ENCODE data around the gene MSANTD3. TPM values are rescaled to one million over a fixed set of nuclear protein-coding genes. Genes with fewer than 3 reads are reported as not detected.

MSANTD3 gene
- total and polyA plus RNA-seq, 2 of the 13 experiments (the other 11 are each of a cell fraction or from before 2014, with no cell fraction given), result 10.1 to 19.2 TPM

DNA sequence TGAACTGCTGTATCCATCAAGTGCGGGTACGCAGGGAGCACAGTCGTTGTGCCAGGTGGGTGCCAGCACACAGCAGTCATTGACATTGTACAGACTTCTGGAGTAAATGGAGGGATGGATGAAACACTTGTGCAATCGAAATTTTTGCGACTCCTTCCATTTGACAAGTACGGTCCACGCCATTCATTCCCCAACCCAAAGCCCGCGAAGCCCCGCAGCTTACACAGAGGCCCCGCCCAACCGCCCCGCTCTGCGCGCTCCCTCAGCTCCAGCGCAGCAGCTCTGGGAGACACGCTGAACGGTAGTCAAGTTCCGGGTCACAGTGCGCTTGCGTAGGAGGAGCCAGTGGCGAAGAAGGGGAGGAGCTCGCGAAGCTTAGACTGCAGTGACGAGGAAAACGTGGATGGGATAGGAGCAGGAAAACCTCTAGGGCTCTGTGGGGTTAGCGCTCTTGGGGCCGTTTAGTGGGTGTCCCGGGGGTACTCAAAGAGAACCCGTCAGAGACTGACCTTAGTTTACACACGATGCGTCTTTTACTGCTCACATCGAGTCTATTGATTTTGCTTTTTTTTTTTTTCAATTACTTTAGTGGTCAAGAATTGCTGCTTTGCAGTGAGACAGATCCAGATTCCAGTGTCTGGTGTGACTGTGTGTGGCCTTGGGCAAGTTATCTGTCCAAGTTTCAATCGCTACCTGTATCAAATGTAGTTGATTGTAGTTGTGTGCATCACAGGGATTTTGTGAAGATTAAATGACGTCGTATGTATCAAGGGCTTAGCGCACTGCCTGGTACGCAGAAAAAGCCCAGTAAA lies 15.3 kb upstream of the MSANTD3 start (continued):
- TF ChIP-seq, protein P1, sequence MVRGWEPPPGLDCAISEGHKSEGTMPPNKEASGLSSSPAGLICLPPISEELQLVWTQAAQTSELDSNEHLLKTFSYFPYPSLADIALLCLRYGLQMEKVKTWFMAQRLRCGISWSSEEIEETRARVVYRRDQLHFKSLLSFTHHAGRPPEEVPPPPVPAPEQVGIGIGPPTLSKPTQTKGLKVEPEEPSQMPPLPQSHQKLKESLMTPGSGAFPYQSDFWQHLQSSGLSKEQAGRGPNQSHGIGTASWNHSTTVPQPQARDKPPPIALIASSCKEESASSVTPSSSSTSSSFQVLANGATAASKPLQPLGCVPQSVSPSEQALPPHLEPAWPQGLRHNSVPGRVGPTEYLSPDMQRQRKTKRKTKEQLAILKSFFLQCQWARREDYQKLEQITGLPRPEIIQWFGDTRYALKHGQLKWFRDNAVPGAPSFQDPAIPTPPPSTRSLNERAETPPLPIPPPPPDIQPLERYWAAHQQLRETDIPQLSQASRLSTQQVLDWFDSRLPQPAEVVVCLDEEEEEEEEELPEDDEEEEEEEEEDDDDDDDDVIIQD (CRISPR knock-in tag; IDR thresholded peaks at IDR 0.05; ENCODE audit: low read depth), result peak; percentile 88; the same call in 1 of the 2 replicates
- TF ChIP-seq FOXA3 (CRISPR knock-in tag; IDR thresholded peaks at IDR 0.05) (peak; percentile 30; the same call in 1 of the 2 replicates), ZNF557 (CRISPR knock-in tag; IDR thresholded peaks at IDR 0.05) (0 out of 2 replicates have a peak, but pooled peaks have one; percentile 72), ZNF788 (CRISPR knock-in tag; IDR thresholded peaks at IDR 0.05; ENCODE audit: borderline replicate concordance) (0 out of 2 replicates have a peak, but pooled peaks have one; percentile 24), ZNF883 (CRISPR knock-in tag; IDR thresholded peaks at IDR 0.05; ENCODE audit: not compliant biosample characterization) (peak; percentile 30), FOSL2 (CRISPR knock-in tag; IDR thresholded peaks at IDR 0.05) (peak; percentile 44), KDM1A (CRISPR knock-in tag; IDR thresholded peaks at IDR 0.05) (no peak), GABPA (IDR thresholded peaks at IDR 0.05; ENCODE audit: low read depth, low read length) (no peak), GABPA (CRISPR knock-in tag; IDR thresholded peaks at IDR 0.05; ENCODE audit: low read depth) (peak; percentile 74)
- TF ChIP-seq, protein P2, sequence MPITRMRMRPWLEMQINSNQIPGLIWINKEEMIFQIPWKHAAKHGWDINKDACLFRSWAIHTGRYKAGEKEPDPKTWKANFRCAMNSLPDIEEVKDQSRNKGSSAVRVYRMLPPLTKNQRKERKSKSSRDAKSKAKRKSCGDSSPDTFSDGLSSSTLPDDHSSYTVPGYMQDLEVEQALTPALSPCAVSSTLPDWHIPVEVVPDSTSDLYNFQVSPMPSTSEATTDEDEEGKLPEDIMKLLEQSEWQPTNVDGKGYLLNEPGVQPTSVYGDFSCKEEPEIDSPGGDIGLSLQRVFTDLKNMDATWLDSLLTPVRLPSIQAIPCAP (CRISPR knock-in tag; IDR thresholded peaks at IDR 0.05; ENCODE audit: low read depth), result no peak
